Fibroblast of lung (primary cell): Measurements from ENCODE around the gene GMPR. TPM values are rescaled to one million over a fixed set of nuclear protein-coding genes. Genes with fewer than 3 reads are reported as not detected.

Experiments
- DNase-seq, 2 donors: peaks; one replicate each; pipeline versions ENCODE4 v3.0.0 to v3.0.0-alpha.2; 2010; ENCODE audit warnings: low read depth in 2 of 2
- H2AFZ ChIP-seq: 2 replicates; pipeline ENCODE4 v1.5.1; 2012; ENCODE audit warnings: low read length, control low read depth, inconsistent platforms
- H3K27ac ChIP-seq: 2 replicates; pipeline ENCODE4 v1.5.1; 2011; ENCODE audit warnings: low read length, control low read depth; ENCODE audit not compliant: insufficient read depth
- H3K27me3 ChIP-seq: 2 replicates; pipeline ENCODE4 v1.5.1; 2011; ENCODE audit warnings: mild to moderate bottlenecking, low read length; ENCODE audit not compliant: control insufficient read depth, insufficient read depth
- H3K36me3 ChIP-seq: 2 replicates; pipeline ENCODE4 v1.5.1; 2011; ENCODE audit warnings: low read length; ENCODE audit not compliant: control insufficient read depth, insufficient read depth
- H3K4me1 ChIP-seq: 2 replicates; pipeline ENCODE4 v1.5.1; 2011; ENCODE audit warnings: low read length; ENCODE audit not compliant: control insufficient read depth, insufficient read depth; ENCODE audit errors: extremely low read depth
- H3K4me2 ChIP-seq: 2 replicates; pipeline ENCODE4 v1.5.1; 2011; ENCODE audit warnings: low read length, control low read depth; ENCODE audit not compliant: insufficient read depth; ENCODE audit errors: extremely low read depth
- H3K4me3 ChIP-seq, 4 experiments: fragments of 200-600 bp in 1 of 4; sonication (generic) in 1 of 4; replicated peaks in 1 of 4; 2 replicates each; pipeline ENCODE4 v1.5.1; 2011 to 2016; ENCODE audit warnings: low read length in 4 of 4, low read depth in 3 of 4, mild to moderate bottlenecking in 3 of 4, control low read depth in 2 of 4, inconsistent platforms in 1 of 4, mixed read lengths in 1 of 4; ENCODE audit not compliant: insufficient read depth in 1 of 4; ENCODE audit errors: control extremely low read depth in 1 of 4
- H3K79me2 ChIP-seq: 2 replicates; pipeline ENCODE4 v1.5.1; 2012; ENCODE audit warnings: mild to moderate bottlenecking, low read length, inconsistent platforms; ENCODE audit not compliant: control insufficient read depth, insufficient read depth
- H3K9ac ChIP-seq: 2 replicates; pipeline ENCODE4 v1.5.1; 2011; ENCODE audit warnings: mild to moderate bottlenecking, low read length, control low read depth; ENCODE audit not compliant: insufficient read depth
- H3K9me3 ChIP-seq: 2 replicates; pipeline ENCODE4 v1.5.1; 2012; ENCODE audit warnings: low read depth, low read length; ENCODE audit not compliant: control insufficient read depth, insufficient read depth
- H4K20me1 ChIP-seq: 2 replicates; pipeline ENCODE4 v1.5.1; 2011; ENCODE audit warnings: low read length; ENCODE audit not compliant: control insufficient read depth, insufficient read depth; ENCODE audit errors: extremely low read depth
- EZH2 ChIP-seq: IDR thresholded peaks from 2 replicates; pipeline ENCODE4 v1.5.1; 2012; ENCODE audit warnings: low read length, control low read depth, mild to moderate bottlenecking; ENCODE audit errors: missing control alignments
- polyA plus RNA-seq, 2 donors: library from polyadenylated mRNA; depleted of rRNA in 1 of 2; stranded (reverse) in 1 of 2; unstranded in 1 of 2; fragments of >200 nt; gene quantifications; 2 replicates each; pipeline ENCODE4 v1.2.1, GENCODE V29; 2011 to 2012; ENCODE audit warnings: missing spikeins in 1 of 2
- total RNA-seq: library from RNA; depleted of rRNA; stranded (reverse); fragments of >200 nt; gene quantifications from 2 replicates; pipeline ENCODE4 v1.2.1, GENCODE V29; 2014
- TF ChIP-seq, protein P1 (sequence below), 2 donors: IDR thresholded peaks in 1 of 2; conservative IDR thresholded peaks in 1 of 2; 1 replicate in 1 of 2; 2 replicates in 1 of 2; pipeline ENCODE4 v1.5.1; 2011 to 2012; ENCODE audit warnings: low read length in 2 of 2, control low read depth in 1 of 2, inconsistent platforms in 1 of 2, low read depth in 1 of 2, mild to moderate bottlenecking in 1 of 2

The GMPR gene
- total and polyA plus RNA-seq, 2 donors (not counting 1 experiment from before 2014, with no cell fraction given): 13.2 to 16.4 TPM

DNA sequence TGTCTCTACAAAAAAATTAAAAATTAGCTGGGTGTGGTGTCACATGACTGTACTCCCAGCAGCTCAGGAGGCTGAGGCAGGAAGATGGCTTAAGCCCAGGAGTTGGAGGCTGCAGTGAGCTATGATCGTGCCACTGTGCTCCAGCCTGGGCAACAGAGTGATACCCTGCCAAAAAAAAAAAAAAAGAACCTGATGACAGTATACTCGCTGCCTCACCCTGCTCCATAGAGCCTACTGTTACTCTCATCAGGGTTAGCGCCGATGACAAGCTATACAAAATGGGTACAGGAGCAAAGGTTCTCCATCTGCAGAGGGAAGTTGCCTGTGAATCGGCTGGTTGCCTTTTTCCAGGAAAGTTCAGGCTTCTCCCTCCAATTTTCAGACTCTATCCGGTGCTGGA is 53.4 kb downstream of the GMPR start:
- H4K20me1 ChIP-seq: no peaks in the 10 kb centered on the region
- H3K9me3 ChIP-seq: no peaks in the 10 kb centered on the region
- no peaks in the 10 kb centered on the region for H3K27me3 ChIP-seq
- no peak overlapping the region for H3K27ac ChIP-seq
- H3K9ac ChIP-seq: no peak overlapping the region
- H2AFZ ChIP-seq: no peak overlapping the region
- H3K79me2 ChIP-seq: no peaks in the 10 kb centered on the region
- H3K4me3 ChIP-seq: no peak overlapping the region
- H3K4me2 ChIP-seq: no peak overlapping the region
- no peaks in the 10 kb centered on the region for H3K36me3 ChIP-seq
- TF ChIP-seq, protein P1, sequence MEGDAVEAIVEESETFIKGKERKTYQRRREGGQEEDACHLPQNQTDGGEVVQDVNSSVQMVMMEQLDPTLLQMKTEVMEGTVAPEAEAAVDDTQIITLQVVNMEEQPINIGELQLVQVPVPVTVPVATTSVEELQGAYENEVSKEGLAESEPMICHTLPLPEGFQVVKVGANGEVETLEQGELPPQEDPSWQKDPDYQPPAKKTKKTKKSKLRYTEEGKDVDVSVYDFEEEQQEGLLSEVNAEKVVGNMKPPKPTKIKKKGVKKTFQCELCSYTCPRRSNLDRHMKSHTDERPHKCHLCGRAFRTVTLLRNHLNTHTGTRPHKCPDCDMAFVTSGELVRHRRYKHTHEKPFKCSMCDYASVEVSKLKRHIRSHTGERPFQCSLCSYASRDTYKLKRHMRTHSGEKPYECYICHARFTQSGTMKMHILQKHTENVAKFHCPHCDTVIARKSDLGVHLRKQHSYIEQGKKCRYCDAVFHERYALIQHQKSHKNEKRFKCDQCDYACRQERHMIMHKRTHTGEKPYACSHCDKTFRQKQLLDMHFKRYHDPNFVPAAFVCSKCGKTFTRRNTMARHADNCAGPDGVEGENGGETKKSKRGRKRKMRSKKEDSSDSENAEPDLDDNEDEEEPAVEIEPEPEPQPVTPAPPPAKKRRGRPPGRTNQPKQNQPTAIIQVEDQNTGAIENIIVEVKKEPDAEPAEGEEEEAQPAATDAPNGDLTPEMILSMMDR (conservative IDR thresholded peaks at IDR 0.05 in 1 of 2, IDR thresholded peaks at IDR 0.05 in 1 of 2; ENCODE audit: low read depth in 1 of 2, low read length in 2 of 2): no peak
- TF ChIP-seq EZH2: no peak
- no peak for DNase-seq
- no peaks in the 10 kb centered on the region for H3K4me1 ChIP-seq

DNA sequence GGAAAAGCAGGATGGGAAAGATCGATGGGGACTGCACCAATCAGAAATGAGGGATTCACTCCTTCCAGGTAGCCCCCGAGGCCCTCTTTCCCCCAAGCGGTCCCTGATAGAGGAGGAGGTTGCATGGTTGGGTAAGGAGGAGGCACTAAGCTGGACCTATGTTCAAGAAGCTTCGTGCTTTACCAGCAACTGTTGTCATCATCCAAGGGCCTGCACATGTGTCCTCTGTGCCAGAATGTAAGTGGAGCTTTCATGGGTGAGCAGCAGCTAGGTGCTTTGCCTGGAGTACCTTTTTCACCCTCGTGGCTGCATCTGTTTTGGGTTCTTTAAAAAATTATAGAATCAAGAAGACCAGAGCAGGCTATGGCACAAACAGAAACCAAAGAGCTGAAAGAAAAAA is 54.0 kb downstream of the GMPR start:
- H3K27me3 ChIP-seq: no peaks in the 10 kb centered on the region
- no peaks in the 10 kb centered on the region for H3K4me1 ChIP-seq
- no peak overlapping the region for H3K4me2 ChIP-seq
- no peaks in the 10 kb centered on the region for H3K9me3 ChIP-seq
- H2AFZ ChIP-seq: no peak overlapping the region
- H3K4me3 ChIP-seq: no peak overlapping the region
- H3K9ac ChIP-seq: no peak overlapping the region
- no peak for DNase-seq
- no peaks in the 10 kb centered on the region for H4K20me1 ChIP-seq
- no peak overlapping the region for H3K27ac ChIP-seq
- TF ChIP-seq, protein P1 (conservative IDR thresholded peaks at IDR 0.05 in 1 of 2, IDR thresholded peaks at IDR 0.05 in 1 of 2; ENCODE audit: low read depth in 1 of 2, low read length in 2 of 2): no peak
- no peak for TF ChIP-seq EZH2
- H3K36me3 ChIP-seq: no peaks in the 10 kb centered on the region
- no peaks in the 10 kb centered on the region for H3K79me2 ChIP-seq

DNA sequence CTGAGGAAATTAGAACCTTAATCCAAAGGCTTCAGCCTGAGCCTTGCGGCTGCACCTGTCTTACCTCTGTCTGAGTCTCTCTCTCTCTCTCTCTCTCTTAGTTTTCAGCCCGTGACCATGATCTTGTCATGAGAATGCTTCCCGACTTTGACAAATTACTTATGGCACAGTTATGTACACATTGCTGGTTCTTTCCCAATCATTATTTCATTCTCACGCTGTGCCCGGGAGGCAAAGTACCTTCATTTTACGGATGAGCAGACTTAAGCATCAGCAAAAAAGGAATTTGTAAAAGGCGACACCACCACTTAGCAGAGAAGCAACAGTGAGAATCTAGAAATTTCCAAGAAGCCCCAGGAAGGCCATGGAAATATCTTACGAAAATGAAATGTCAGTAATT is 54.6 kb downstream of the GMPR start:
- no peaks in the 10 kb centered on the region for H3K4me1 ChIP-seq
- DNase-seq: no peak
- no peak overlapping the region for H3K9ac ChIP-seq
- no peak overlapping the region for H3K4me3 ChIP-seq
- H3K36me3 ChIP-seq: no peaks in the 10 kb centered on the region
- no peak overlapping the region for H3K4me2 ChIP-seq
- no peak for TF ChIP-seq EZH2
- TF ChIP-seq, protein P1 (conservative IDR thresholded peaks at IDR 0.05 in 1 of 2, IDR thresholded peaks at IDR 0.05 in 1 of 2; ENCODE audit: low read depth in 1 of 2, low read length in 2 of 2): no peak
- H3K27me3 ChIP-seq: no peaks in the 10 kb centered on the region
- no peaks in the 10 kb centered on the region for H3K79me2 ChIP-seq
- H3K27ac ChIP-seq: no peak overlapping the region
- H4K20me1 ChIP-seq: no peaks in the 10 kb centered on the region
- H2AFZ ChIP-seq: no peak overlapping the region
- no peaks in the 10 kb centered on the region for H3K9me3 ChIP-seq
